Cerebellar cortex (tissue), 1 donor: Measurements from ENCODE around the gene DDIT4L.
"Not testable (repeated sequence)": the region's sequence is repeated elsewhere in the genome, so short reads cannot be mapped to it uniquely, and the experiment has no call there.

Experiments used
- DNase-seq: peaks from one replicate; pipeline ENCODE4 v3.0.0-alpha.2; 2015; ENCODE audit warnings: low spot score

DDIT4L gene

GRCh38 chr4:100189820-100190642 lies at the start of gene DDIT4L:
Gene DDIT4L (minus strand): TSS chr4:100190468. CDS start chr4:100189983, 485 bp downstream.
- DNase-seq = peak; percentile 24

- no peak for DNase-seq
Observed at GRCh38 chr4:100240008-100240407, 49.7 kb upstream of the DDIT4L start.

- DNase-seq = no peak
Observed at GRCh38 chr4:100224721-100225120, 34.5 kb upstream of the DDIT4L start.

- DNase-seq = no peak
Observed at GRCh38 chr4:100224160-100224559, 33.9 kb upstream of the DDIT4L start.

GRCh38 chr4:100208964-100209363 lies 18.7 kb upstream of the DDIT4L start:
- no peak for DNase-seq

GRCh38 chr4:100208459-100208858 lies 18.2 kb upstream of the DDIT4L start:
- DNase-seq = no peak

- DNase-seq = no peak
Observed at GRCh38 chr4:100206850-100207249, 16.6 kb upstream of the DDIT4L start.

- DNase-seq = no peak
Observed at GRCh38 chr4:100198061-100198460, 7.8 kb upstream of the DDIT4L start.

GRCh38 chr4:100196388-100197071 lies 6.3 kb upstream of the DDIT4L start:
- not testable (repeated sequence) for DNase-seq

GRCh38 chr4:100190643-100191600 lies 654 bp upstream of the DDIT4L start:
- peak; percentile 37 for DNase-seq

- peak; percentile 23 for DNase-seq
Observed at GRCh38 chr4:100188829-100189228, 1.4 kb downstream of the DDIT4L start.

- DNase-seq = no peak
Observed at GRCh38 chr4:100187781-100188180, 2.5 kb downstream of the DDIT4L start.

- DNase-seq = no peak
Observed at GRCh38 chr4:100184787-100185186, 5.5 kb downstream of the DDIT4L start.

GRCh38 chr4:100177855-100178254 lies 12.4 kb downstream of the DDIT4L start:
- no peak for DNase-seq

GRCh38 chr4:100177126-100177525 lies 13.1 kb downstream of the DDIT4L start:
- no peak for DNase-seq

GRCh38 chr4:100175858-100176257 lies 14.4 kb downstream of the DDIT4L start:
- no peak for DNase-seq

- no peak for DNase-seq
Observed at GRCh38 chr4:100174985-100175383, 15.3 kb downstream of the DDIT4L start.

- no peak for DNase-seq
Observed at GRCh38 chr4:100170986-100171385, 19.3 kb downstream of the DDIT4L start.

- DNase-seq = no peak
Observed at GRCh38 chr4:100169491-100170485, 20.5 kb downstream of the DDIT4L start.

- no peak for DNase-seq
Observed at GRCh38 chr4:100168521-100168920, 21.7 kb downstream of the DDIT4L start.
